ENCODE results near the gene SAT1.

SAT1 gene

GRCh38 chrX:23810279-23810678 lies 27.3 kb downstream of the SAT1 start:
- TF ChIP-seq CTCF (IDR thresholded peaks at IDR 0.05; ENCODE audit: insufficient read depth, low read length, missing control alignments) = no peak
- H3K4me3 ChIP-seq (ENCODE audit: low read depth, low read length) = no peak overlapping the region
- POLR2A ChIA-PET = no interaction called here
- no peak for DNase-seq (ENCODE audit: low read depth, low spot score)
- CTCF ChIA-PET = no interaction called here

DNA sequence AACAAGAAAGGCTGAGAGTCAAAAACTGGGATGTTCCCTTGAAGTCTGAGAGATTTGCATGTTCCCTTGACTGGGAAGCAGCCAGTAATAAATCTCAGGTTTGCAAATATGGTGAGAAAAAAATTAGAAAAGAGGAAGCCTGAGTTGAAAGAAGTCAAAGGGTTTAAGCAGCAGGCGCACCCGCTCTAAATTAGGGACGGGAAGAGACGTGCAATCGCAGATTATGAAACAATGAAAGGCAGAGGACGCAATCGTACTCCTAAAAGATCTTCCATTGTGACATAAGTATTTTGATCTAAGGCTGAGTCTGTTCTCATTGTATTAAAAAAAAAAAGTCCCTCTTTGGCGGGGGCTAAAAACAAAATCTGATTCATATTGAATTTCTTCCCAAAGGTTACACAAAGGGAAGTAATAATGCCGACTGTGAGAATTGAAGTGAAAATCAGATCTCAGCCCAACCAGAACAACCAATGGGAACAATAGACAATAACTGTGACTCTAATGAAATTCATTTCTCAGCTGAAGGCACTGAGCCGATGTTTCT lies 28.2 kb downstream of the SAT1 start:
- ChIA-PET CTCF (no interaction called here), POLR2A (no interaction called here)
- DNase-seq (ENCODE audit: low read depth, low spot score) = no peak
- TF ChIP-seq CTCF (IDR thresholded peaks at IDR 0.05; ENCODE audit: insufficient read depth, low read length, missing control alignments) = no peak
- H3K4me3 ChIP-seq (ENCODE audit: low read depth, low read length) = no peak overlapping the region

DNA sequence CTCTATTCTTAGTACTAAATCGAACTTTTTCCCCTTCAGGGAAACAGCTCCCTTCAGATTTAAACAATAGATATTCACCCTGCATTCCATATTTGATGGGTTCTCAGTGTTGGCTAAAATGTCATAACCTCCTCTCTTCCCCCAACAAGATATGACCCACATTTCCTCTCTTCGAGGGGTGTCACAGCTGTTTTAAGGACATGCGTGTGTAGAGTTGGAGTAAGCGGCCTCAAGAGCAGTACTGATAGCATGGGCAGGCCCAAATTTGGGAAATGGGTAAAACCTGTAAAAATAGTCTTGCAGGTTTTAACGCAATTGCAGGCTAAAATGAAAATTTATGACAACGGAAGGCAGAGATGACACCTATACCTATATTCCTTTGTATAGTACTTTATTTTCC lies 28.7 kb downstream of the SAT1 start:
- no peak for DNase-seq (ENCODE audit: low read depth, low spot score)
- POLR2A ChIA-PET = no interaction called here
- H3K4me3 ChIP-seq (ENCODE audit: low read depth, low read length) = no peak overlapping the region
- TF ChIP-seq CTCF (IDR thresholded peaks at IDR 0.05; ENCODE audit: insufficient read depth, low read length, missing control alignments) = no peak
- CTCF ChIA-PET = no interaction called here

- no peak for TF ChIP-seq CTCF (IDR thresholded peaks at IDR 0.05; ENCODE audit: insufficient read depth, low read length, missing control alignments)
- ChIA-PET CTCF (interaction anchor here (1.5 kb wide), 1 partner anchor 30 kb away, joined by 4 read pairs; no protein-coding TSS in a partner anchor), POLR2A (no interaction called here)
- no peak for DNase-seq (ENCODE audit: low read depth, low spot score)
- H3K4me3 ChIP-seq (ENCODE audit: low read depth, low read length) = no peak overlapping the region
Observed at GRCh38 chrX:23813808-23814207, 30.8 kb downstream of the SAT1 start.

GRCh38 chrX:23815376-23815775 lies 32.4 kb downstream of the SAT1 start:
- ChIA-PET POLR2A (no interaction called here), CTCF (no interaction called here)
- no peak overlapping the region for H3K4me3 ChIP-seq (ENCODE audit: low read depth, low read length)
- TF ChIP-seq CTCF (IDR thresholded peaks at IDR 0.05; ENCODE audit: insufficient read depth, low read length, missing control alignments) = no peak
- DNase-seq (ENCODE audit: low read depth, low spot score) = no peak

DNA sequence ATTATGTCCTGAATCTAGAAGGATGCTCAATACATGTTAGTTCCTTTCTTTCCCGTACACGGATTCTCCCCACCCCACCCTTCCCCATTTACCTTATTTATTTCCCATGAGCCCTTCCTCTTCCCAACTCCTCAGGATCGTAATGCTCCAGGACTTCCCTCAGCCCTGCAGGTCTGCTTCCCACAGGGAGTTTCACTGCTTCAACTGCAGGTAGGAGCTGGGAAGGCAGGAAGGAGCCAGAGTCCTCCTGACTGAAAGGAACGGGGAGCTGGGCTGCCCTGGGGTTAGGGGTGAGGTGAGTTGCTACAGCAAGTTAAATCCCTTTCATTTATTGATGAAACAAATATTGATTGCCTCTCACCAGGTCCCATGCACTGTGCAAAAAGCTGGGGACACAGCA lies 33.2 kb downstream of the SAT1 start:
- DNase-seq (ENCODE audit: low read depth, low spot score) = no peak
- no peak overlapping the region for H3K4me3 ChIP-seq (ENCODE audit: low read depth, low read length)
- TF ChIP-seq CTCF (IDR thresholded peaks at IDR 0.05; ENCODE audit: insufficient read depth, low read length, missing control alignments) = no peak
- CTCF ChIA-PET = no interaction called here
- POLR2A ChIA-PET = no interaction called here
